OCI-LY7 (cell line): ENCODE measurements around the gene SPNS2. TPM values are rescaled to one million over a fixed set of nuclear protein-coding genes. Genes with fewer than 3 reads are reported as not detected.

ENCODE experiments used
- BruUV-seq: library from RNA; stranded (reverse); fragments of 400-500 nt; replicated peaks from 2 replicates; lab custom pipeline; 2021; lab: Mats Ljungman, UMichigan
- CTCF ChIA-PET: fragments of 300-600 bp; sonication (Branson Sonifier 250); formaldehyde crosslinking; loops from one replicate; lab custom pipeline; 2022; ENCODE audit warnings: antibody characterized with exemption; ENCODE audit not compliant: unreplicated experiment; lab: Charles Lee
- POLR2A ChIA-PET: fragments of 300-600 bp; sonication (Branson Sonifier 250); formaldehyde crosslinking; loops from one replicate; lab custom pipeline; 2022; ENCODE audit warnings: antibody characterized with exemption; lab: Charles Lee
- DNase-seq: peaks from one replicate; pipeline ENCODE4 v3.0.0-alpha.2; 2015; ENCODE audit warnings: low spot score
- H2AFZ ChIP-seq: fragments of 200-600 bp; sonication (generic), shearing (Covaris generic); 2 replicates; pipeline ENCODE4 v1.6.1; 2014; ENCODE audit warnings: mild to moderate bottlenecking, antibody characterized with exemption, low read length, moderate library complexity
- H3K27ac ChIP-seq: fragments of 200-600 bp; sonication (generic); 2 replicates; pipeline ENCODE4 v1.5.1; 2014; ENCODE audit warnings: mixed run types, low read depth, mild to moderate bottlenecking, moderate library complexity, low read length, inconsistent platforms; ENCODE audit not compliant: poor library complexity, severe bottlenecking
- H3K36me3 ChIP-seq: fragments of 200-600 bp; sonication (generic); 2 replicates; pipeline ENCODE4 v1.6.1; 2014; ENCODE audit warnings: mild to moderate bottlenecking, antibody characterized with exemption, low read length, moderate library complexity, mixed read lengths; ENCODE audit not compliant: insufficient read depth
- H3K4me1 ChIP-seq: fragments of 200-600 bp; sonication (generic); 2 replicates; pipeline ENCODE4 v1.5.1; 2014; ENCODE audit warnings: mild to moderate bottlenecking, low read length; ENCODE audit not compliant: insufficient read depth, poor library complexity, severe bottlenecking
- H3K4me2 ChIP-seq: fragments of 200-600 bp; sonication (generic); 2 replicates; pipeline ENCODE4 v1.6.1; 2014; ENCODE audit warnings: mild to moderate bottlenecking, low read length
- H3K4me3 ChIP-seq: fragments of 200-600 bp; sonication (generic); 2 replicates; pipeline ENCODE4 v1.5.1; 2014; ENCODE audit warnings: mild to moderate bottlenecking, low read depth, low read length; ENCODE audit not compliant: poor library complexity, severe bottlenecking
- H3K79me2 ChIP-seq: fragments of 200-600 bp; sonication (generic); 2 replicates; pipeline ENCODE4 v1.6.1; 2016; ENCODE audit warnings: low read depth, mild to moderate bottlenecking, low read length, moderate library complexity, mixed read lengths; ENCODE audit not compliant: insufficient read depth
- H3K9me2 ChIP-seq: fragments of 200-600 bp; sonication (generic); 2 replicates; pipeline ENCODE4 v1.6.1; 2016; ENCODE audit warnings: mild to moderate bottlenecking, low read length, mixed read lengths; ENCODE audit not compliant: insufficient read depth
- H3K9me3 ChIP-seq: fragments of 200-600 bp; sonication (generic); 2 replicates; pipeline ENCODE4 v1.6.1; 2014; ENCODE audit warnings: mild to moderate bottlenecking, mixed run types, low read length, mixed read lengths
- H4K20me1 ChIP-seq: fragments of 200-600 bp; sonication (generic); 2 replicates; pipeline ENCODE4 v1.6.1; 2014; ENCODE audit warnings: mild to moderate bottlenecking, antibody characterized with exemption, low read length, moderate library complexity, mixed read lengths; ENCODE audit not compliant: insufficient read depth
- CTCF ChIP-seq: fragments of 200-600 bp; sonication (generic); conservative IDR thresholded peaks from 2 replicates; pipeline ENCODE4 v1.5.1; 2014; ENCODE audit warnings: mild to moderate bottlenecking, antibody characterized with exemption, low read length, moderate library complexity, mixed read lengths
- EZH2phosphoT487 ChIP-seq: fragments of 200-600 bp; sonication (generic); IDR thresholded peaks from 2 replicates; pipeline ENCODE4 v1.6.1; 2018; ENCODE audit warnings: low read depth, borderline replicate concordance, mild to moderate bottlenecking, mixed run types, antibody characterized with exemption, low read length, moderate library complexity, mixed read lengths
- intact Hi-C: fragments of 100-400 bp; cut with micrococcal nuclease; formaldehyde crosslinking; loops from one replicate; pipeline ENCODE4 v1.10.0; 2022; ENCODE audit not compliant: unreplicated experiment
- total RNA-seq, 2 experiments: library from RNA; depleted of rRNA in 1 of 2; stranded (reverse); fragments of >200 nt in 1 of 2; shearing (Covaris generic) in 1 of 2; gene quantifications; 2 replicates each; pipeline ENCODE4 v1.2.3, GENCODE V29; 2014 to 2022

SPNS2 gene
- total RNA-seq, 2 experiments from 2014 or later: 1.6 to 5.4 TPM

GRCh38 chr17:4584101-4584916, 85.6 kb downstream of the SPNS2 start, which contains the start of gene SMTNL2:
Gene SMTNL2, plus strand, starts transcription at chr17:4584529. Its CDS starts 77 bp downstream, at chr17:4584606.
- no peak for TF ChIP-seq CTCF
- Histone ChIP-seq H3K27ac (no peak within 1 kb of the TSS), H3K9me3 (no peaks in the 10 kb centered on the region), H3K79me2 (no peaks in the 10 kb centered on the region), H2AFZ (no peak within 1 kb of the TSS), H3K9me2 (no peaks in the 10 kb centered on the region), H3K4me2 (no peak within 1 kb of the TSS), H3K4me3 (no peak within 1 kb of the TSS), H4K20me1 (no peaks in the 10 kb centered on the region), H3K36me3 (no peaks in the 10 kb centered on the region), H3K4me1 (no peaks in the 10 kb centered on the region)
- no peak for DNase-seq
- intact Hi-C loops: no loop called here
- BruUV-seq: no TSS peak
- ChIA-PET CTCF (no interaction called here), POLR2A (no interaction called here)

- intact Hi-C loops: no loop called here
Measured at GRCh38 chr17:4584917-4585637, 86.4 kb downstream of the SPNS2 start.

More at GRCh38 chr17:4584917-4585637, 86.4 kb downstream of the SPNS2 start:
- H3K4me1 ChIP-seq: no peaks in the 10 kb centered on the region
- H4K20me1 ChIP-seq: no peaks in the 10 kb centered on the region
- H3K4me3 ChIP-seq: no peak overlapping the region
- H3K79me2 ChIP-seq: no peaks in the 10 kb centered on the region
- no peak for TF ChIP-seq CTCF
- no peak for TF ChIP-seq EZH2phosphoT487
- BruUV-seq: no TSS peak
- POLR2A ChIA-PET: no interaction called here
- no peak overlapping the region for H3K4me2 ChIP-seq
- CTCF ChIA-PET: no interaction called here
- H3K36me3 ChIP-seq: no peaks in the 10 kb centered on the region
- H3K9me2 ChIP-seq: no peaks in the 10 kb centered on the region
- no peak overlapping the region for H3K27ac ChIP-seq
- H2AFZ ChIP-seq: no peak overlapping the region
- DNase-seq: no peak
- no peaks in the 10 kb centered on the region for H3K9me3 ChIP-seq
